ENCODE measurements around the gene CDK5RAP2.

- no peak for TF ChIP-seq CTCF (conservative IDR thresholded peaks at IDR 0.05; ENCODE audit: low read length)
- TF ChIP-seq EZH2phosphoT487 (IDR thresholded peaks at IDR 0.05; ENCODE audit: borderline replicate concordance, low read depth, low read length), result no peak
Measured at GRCh38 chr9:120443976-120444375, 136.0 kb downstream of the CDK5RAP2 start.

Measured in OCI-LY7 (cell line).